Fibroblast of the aortic adventitia (primary cell): ENCODE results near the gene HNRNPLL. TPM values are rescaled to one million over a fixed set of nuclear protein-coding genes. Genes with fewer than 3 reads are reported as not detected.

ENCODE experiments used
- DNase-seq: peaks from one replicate; pipeline ENCODE4 v3.0.0-alpha.2; 2010; ENCODE audit warnings: low read depth
- H3K4me3 ChIP-seq: 2 replicates; pipeline ENCODE4 v1.5.1; 2011; ENCODE audit warnings: low read depth, mild to moderate bottlenecking, control low read depth, low read length, moderate library complexity
- total RNA-seq: library from RNA; depleted of rRNA; stranded (reverse); fragments of >200 nt; gene quantifications from 2 replicates; pipeline ENCODE4 v1.2.3, GENCODE V29; 2012; ENCODE audit warnings: low replicate concordance
- TF ChIP-seq, protein P1 (sequence below): IDR thresholded peaks from 2 replicates; pipeline ENCODE4 v1.5.1; 2011; ENCODE audit warnings: mild to moderate bottlenecking, low read length, control low read depth, inconsistent platforms; ENCODE audit not compliant: insufficient read depth

The HNRNPLL gene
- total RNA-seq, 1 donor: 45.0 TPM

DNA sequence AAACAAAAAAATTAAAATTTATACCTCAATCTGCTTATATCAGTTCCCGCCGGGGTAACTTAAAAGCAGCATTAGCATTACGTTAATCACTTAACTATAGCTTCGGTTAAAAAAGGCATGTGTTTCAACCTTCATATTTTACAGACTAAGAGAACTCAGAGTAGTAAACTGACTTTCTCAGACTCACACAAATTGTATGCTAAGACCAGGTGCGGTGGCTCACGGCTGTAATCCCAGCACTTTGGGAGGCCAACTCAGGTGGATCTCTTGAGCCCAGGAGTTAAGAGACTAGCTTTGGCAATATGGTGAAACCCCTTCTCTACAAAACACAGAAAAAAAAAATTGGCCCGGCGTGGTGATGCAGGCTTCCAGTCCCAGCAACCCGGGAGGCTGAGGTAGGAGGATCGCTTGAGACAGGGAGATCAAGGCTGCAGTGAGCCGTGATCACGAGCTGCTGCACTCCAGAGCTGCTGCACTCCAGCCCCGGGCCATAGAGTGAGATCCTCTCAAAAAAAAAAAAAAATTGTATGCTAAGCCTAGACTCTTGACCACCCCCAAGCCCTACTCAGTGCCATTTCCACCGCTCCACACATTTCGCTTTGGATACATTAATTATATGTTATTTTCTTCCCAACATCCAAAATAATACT, 2.4 kb downstream of the HNRNPLL start:
- TF ChIP-seq, protein P1, sequence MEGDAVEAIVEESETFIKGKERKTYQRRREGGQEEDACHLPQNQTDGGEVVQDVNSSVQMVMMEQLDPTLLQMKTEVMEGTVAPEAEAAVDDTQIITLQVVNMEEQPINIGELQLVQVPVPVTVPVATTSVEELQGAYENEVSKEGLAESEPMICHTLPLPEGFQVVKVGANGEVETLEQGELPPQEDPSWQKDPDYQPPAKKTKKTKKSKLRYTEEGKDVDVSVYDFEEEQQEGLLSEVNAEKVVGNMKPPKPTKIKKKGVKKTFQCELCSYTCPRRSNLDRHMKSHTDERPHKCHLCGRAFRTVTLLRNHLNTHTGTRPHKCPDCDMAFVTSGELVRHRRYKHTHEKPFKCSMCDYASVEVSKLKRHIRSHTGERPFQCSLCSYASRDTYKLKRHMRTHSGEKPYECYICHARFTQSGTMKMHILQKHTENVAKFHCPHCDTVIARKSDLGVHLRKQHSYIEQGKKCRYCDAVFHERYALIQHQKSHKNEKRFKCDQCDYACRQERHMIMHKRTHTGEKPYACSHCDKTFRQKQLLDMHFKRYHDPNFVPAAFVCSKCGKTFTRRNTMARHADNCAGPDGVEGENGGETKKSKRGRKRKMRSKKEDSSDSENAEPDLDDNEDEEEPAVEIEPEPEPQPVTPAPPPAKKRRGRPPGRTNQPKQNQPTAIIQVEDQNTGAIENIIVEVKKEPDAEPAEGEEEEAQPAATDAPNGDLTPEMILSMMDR: no peak
- DNase-seq: no peak
- peak overlapping the region; percentile 80 for H3K4me3 ChIP-seq

DNA sequence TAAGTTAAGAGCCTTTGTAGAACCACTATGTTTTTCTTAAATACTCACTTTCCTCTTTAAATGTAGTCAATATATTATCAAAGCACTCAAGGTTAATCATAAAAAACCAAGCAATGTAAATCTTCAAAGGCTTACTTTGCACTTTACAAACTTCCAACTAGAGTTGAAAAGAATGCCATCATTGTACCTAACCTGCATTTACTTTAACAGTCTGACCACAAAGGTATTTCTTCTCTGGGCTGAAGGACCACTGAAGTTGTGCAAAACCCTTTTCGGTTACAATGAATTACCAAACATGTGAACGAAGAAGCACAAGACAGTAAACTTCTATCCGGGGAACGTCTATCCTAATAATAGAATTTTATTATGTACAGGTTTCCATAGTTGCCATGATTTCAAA, 3.0 kb downstream of the HNRNPLL start:
- DNase-seq: no peak
- H3K4me3 ChIP-seq: peak overlapping the region; percentile 80
- TF ChIP-seq, protein P1: no peak

DNA sequence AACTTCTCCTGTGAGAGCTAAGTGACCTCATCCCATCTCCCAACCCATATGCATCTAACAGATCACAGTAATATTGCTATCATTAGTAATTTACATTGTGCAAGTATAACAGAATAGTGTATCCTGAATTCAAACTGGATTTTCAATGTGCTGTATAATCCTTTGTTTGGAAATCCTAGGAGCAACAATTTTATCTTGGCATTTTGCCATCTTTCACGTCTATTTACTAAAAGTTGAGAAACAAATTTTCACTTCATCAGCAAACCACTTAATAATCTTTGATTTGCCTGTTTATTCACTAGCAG, 3.8 kb downstream of the HNRNPLL start:
- TF ChIP-seq, protein P1: no peak
- peak overlapping the region; percentile 10 for H3K4me3 ChIP-seq
- peak; percentile 45 for DNase-seq

DNA sequence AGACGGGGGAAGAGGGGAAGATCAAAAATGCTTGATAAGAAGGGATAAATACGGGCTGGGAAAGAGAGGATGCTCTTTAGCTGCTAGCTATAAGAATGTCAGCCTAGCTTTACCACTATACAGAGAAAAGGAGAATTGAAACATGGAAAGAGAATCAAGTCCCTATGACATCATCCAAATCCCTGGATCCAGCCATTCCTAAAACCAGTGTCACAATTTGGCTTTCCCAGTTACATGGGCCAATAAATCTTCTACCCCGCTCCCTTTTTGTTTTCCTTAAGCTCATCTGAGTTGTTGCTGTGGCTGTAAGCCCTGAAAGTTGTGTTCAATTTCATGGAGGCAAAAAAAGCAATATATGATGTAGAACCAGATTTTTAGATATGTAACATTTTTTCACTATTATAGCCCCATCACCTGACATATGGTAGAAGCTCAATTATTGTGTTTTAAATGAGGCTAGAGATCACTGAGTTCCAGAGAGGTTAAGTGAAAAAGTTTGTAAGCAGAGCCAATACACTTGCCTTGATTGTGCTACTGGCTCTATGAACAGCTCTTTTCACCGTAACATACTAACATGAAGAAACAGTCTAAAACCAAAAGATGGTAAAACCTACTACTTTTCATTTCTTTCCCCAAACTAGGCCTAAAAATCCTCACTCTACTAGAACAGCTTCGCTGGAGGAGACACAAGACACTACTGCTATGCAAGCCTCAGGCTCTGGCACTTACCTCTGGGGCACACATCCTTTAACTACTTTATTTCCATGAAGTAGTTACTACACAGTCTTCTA, 4.3 kb downstream of the HNRNPLL start:
- peak overlapping the region; percentile 10 for H3K4me3 ChIP-seq
- TF ChIP-seq, protein P1: no peak
- peak; percentile 57 for DNase-seq

DNA sequence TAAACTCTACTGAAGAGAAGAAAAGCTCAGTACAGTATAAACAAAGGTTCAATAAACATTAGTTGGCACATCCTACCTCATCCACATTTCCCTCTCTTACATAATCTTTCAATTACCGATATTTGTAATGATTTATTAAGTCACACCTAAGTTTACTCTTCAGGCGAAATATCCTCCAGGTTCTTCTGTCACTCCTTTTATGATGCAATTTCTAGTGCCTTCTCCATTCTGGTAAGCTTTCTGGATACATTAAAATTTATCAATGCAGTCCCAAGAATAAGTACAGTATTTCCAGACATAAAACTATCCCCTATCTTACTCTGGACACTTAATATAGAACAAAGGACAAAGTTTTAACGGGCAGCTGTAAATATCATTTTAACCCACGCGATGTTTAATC, 5.6 kb downstream of the HNRNPLL start:
- no peak for DNase-seq
- TF ChIP-seq, protein P1: no peak
- H3K4me3 ChIP-seq: no peak overlapping the region

DNA sequence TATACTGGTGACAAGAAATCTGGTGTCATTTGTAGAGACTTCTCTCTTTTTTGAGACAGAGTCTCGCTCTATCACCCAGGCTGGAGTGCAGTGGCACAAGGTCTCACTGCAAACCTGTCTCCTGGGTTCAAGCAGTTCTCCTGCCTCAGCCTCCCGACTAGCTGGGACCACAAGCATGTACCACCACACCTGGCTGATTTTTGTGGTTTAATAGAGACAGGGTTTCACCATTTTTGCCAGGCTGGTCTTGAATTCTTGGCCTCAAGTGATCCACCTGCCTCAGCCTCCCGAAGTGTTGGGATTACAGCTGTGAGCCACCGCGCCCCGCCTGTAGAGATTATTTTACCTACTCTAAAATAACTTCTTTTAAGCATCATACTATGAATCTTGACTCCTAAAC, 6.5 kb downstream of the HNRNPLL start:
- no peak overlapping the region for H3K4me3 ChIP-seq
- TF ChIP-seq, protein P1: no peak
- no peak for DNase-seq

DNA sequence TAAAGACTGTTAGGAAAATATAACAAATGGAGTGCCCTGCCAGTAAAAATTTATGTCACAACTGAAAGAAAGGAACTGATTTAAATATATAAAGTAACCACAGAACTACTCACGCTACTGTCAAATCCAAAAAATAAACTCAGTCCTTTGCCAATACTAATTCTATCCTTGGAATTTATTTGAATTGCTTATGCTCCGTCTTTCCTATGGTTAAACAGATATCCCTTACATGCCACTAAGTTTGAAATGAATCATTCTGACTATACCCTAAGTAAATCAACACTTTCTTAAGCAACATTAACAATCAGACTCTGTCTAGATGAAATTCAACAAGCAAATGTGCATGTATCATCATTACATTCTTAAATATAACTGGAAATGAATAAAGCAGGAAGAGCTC, 9.8 kb downstream of the HNRNPLL start:
- DNase-seq: no peak

More for the DNA sequence above, 9.8 kb downstream of the HNRNPLL start:
- TF ChIP-seq, protein P1: no peak
- H3K4me3 ChIP-seq: no peak overlapping the region
